OCI-LY7 (cell line): Measurements from ENCODE around the gene ZNF564.

Experiments used
- EZH2phosphoT487 ChIP-seq: fragments of 200-600 bp; sonication (generic); IDR thresholded peaks from 2 replicates; pipeline ENCODE4 v1.6.1; 2018; ENCODE audit warnings: low read depth, borderline replicate concordance, mild to moderate bottlenecking, mixed run types, antibody characterized with exemption, low read length, moderate library complexity, mixed read lengths
- TF ChIP-seq, protein P1 (sequence below): fragments of 200-600 bp; sonication (generic); conservative IDR thresholded peaks from 2 replicates; pipeline ENCODE4 v1.5.1; 2014; ENCODE audit warnings: mild to moderate bottlenecking, antibody characterized with exemption, low read length, moderate library complexity, mixed read lengths

DNA sequence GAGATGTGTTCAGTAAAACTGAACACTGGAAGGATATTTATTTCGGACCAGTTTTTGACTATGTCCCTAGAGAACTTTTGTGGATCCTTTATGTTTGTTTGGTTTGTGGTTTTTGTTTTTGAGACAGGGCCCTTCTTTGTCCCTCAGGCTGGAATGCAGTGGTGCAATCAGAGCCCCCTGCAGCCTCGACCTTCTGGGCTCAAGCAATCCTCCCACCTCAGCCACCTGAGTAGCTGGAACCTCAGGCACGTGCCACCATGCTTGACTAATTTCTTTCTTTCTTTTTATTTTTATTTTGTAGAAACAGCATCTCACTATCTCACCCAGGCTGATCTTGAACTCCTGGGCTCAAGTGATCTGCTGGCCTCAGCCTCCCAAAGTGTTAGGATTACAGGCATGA lies 65.7 kb downstream of the ZNF564 start:
- TF ChIP-seq, protein P1, sequence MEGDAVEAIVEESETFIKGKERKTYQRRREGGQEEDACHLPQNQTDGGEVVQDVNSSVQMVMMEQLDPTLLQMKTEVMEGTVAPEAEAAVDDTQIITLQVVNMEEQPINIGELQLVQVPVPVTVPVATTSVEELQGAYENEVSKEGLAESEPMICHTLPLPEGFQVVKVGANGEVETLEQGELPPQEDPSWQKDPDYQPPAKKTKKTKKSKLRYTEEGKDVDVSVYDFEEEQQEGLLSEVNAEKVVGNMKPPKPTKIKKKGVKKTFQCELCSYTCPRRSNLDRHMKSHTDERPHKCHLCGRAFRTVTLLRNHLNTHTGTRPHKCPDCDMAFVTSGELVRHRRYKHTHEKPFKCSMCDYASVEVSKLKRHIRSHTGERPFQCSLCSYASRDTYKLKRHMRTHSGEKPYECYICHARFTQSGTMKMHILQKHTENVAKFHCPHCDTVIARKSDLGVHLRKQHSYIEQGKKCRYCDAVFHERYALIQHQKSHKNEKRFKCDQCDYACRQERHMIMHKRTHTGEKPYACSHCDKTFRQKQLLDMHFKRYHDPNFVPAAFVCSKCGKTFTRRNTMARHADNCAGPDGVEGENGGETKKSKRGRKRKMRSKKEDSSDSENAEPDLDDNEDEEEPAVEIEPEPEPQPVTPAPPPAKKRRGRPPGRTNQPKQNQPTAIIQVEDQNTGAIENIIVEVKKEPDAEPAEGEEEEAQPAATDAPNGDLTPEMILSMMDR = no peak
- TF ChIP-seq EZH2phosphoT487 = no peak
